A549 (cell line): Measurements from ENCODE around the gene PKP4.

ENCODE experiments used
- CHD2 ChIP-seq: fragments of 150-350 bp; IDR thresholded peaks from 2 replicates; pipeline ENCODE4 v1.6.1; 2014; ENCODE audit warnings: low read length; ENCODE audit not compliant: partially characterized antibody
- CHD4 ChIP-seq: fragments of 200-600 bp; sonication (generic); IDR thresholded peaks from 2 replicates; pipeline ENCODE4 v1.6.1; 2016; ENCODE audit warnings: antibody characterized with exemption, mild to moderate bottlenecking, borderline replicate concordance
- EP300 ChIP-seq, 2 experiments: fragments of >200 bp; sonication (Bioruptor Twin); formaldehyde crosslinking; IDR thresholded peaks; 2 replicates in 1 of 2; 3 replicates in 1 of 2; pipeline ENCODE4 v1.6.1; 2016 to 2017
- JUN ChIP-seq, 2 experiments: fragments of >200 bp; sonication (Bioruptor Twin); formaldehyde crosslinking; IDR thresholded peaks; 2 replicates in 1 of 2; 3 replicates in 1 of 2; pipeline ENCODE4 v1.6.1; 2016 to 2017
- NFE2L2 ChIP-seq: fragments of 150-350 bp; conservative IDR thresholded peaks from 2 replicates; pipeline ENCODE4 v1.6.1; 2014; ENCODE audit warnings: low read length
- PHF8 ChIP-seq: fragments of 200-600 bp; sonication (generic); IDR thresholded peaks from 2 replicates; pipeline ENCODE4 v1.6.1; 2016; ENCODE audit warnings: low read depth, mild to moderate bottlenecking, antibody characterized with exemption, moderate library complexity, borderline replicate concordance
- ZFP36 ChIP-seq: fragments of 450-650 bp; IDR thresholded peaks from 2 replicates; pipeline ENCODE4 v1.6.1; 2014; ENCODE audit warnings: borderline replicate concordance; ENCODE audit not compliant: partially characterized antibody
- TF ChIP-seq, protein P1 (sequence below): fragments of >200 bp; sonication (Bioruptor Twin); formaldehyde crosslinking; IDR thresholded peaks from 3 replicates; pipeline ENCODE4 v1.5.1; 2016
- TF ChIP-seq, protein P2 (sequence below): fragments of 250-450 bp; sonication (Bioruptor Pico); IDR thresholded peaks from 2 replicates; pipeline ENCODE4 v1.5.0; 2021; ENCODE audit warnings: mild to moderate bottlenecking, moderate library complexity, borderline replicate concordance
- TF ChIP-seq, protein P3 (sequence below): fragments of 250-450 bp; sonication (Bioruptor Pico); IDR thresholded peaks from 2 replicates; pipeline ENCODE4 v1.5.0; 2020; ENCODE audit warnings: low read depth, mild to moderate bottlenecking, moderate library complexity
- TF ChIP-seq, protein P4 (sequence below): fragments of 200-600 bp; sonication (generic); IDR thresholded peaks from 2 replicates; pipeline ENCODE4 v1.6.1; 2016; ENCODE audit warnings: antibody characterized with exemption, mild to moderate bottlenecking, moderate library complexity
- TF ChIP-seq, protein P5 (sequence below): fragments of 450-650 bp; IDR thresholded peaks from 2 replicates; pipeline ENCODE4 v1.6.1; 2014; ENCODE audit warnings: antibody characterized with exemption
- TF ChIP-seq, protein P6 (sequence below): IDR thresholded peaks from 2 replicates; pipeline ENCODE4 v1.6.1; 2012

DNA sequence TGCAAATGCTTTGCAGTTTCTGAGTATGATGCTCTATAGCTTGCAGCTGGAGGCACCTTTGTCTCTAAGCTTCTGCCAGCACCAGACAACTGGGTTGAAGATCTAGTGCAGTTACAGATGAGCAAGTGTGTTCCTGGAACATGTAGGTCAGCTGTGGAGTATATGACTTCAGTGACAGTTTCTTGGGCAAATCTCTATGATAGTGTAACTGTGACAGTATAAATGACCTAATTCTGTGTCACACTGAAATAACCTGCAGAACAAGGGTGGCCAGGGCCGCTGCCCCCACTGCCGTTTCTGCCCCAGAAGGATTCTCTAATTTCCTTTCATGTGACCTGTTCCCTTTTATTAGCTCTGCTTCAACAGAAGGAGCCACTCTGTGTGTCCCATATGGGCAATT lies 193.1 kb downstream of the PKP4 start:
- TF ChIP-seq ZFP36 (no peak), PHF8 (no peak), NFE2L2 (no peak), CHD2 (no peak), CHD4 (no peak), EP300 (IDR thresholded peaks at IDR 0.05) (no peak), JUN (IDR thresholded peaks at IDR 0.05) (no peak)
- TF ChIP-seq, protein P1, sequence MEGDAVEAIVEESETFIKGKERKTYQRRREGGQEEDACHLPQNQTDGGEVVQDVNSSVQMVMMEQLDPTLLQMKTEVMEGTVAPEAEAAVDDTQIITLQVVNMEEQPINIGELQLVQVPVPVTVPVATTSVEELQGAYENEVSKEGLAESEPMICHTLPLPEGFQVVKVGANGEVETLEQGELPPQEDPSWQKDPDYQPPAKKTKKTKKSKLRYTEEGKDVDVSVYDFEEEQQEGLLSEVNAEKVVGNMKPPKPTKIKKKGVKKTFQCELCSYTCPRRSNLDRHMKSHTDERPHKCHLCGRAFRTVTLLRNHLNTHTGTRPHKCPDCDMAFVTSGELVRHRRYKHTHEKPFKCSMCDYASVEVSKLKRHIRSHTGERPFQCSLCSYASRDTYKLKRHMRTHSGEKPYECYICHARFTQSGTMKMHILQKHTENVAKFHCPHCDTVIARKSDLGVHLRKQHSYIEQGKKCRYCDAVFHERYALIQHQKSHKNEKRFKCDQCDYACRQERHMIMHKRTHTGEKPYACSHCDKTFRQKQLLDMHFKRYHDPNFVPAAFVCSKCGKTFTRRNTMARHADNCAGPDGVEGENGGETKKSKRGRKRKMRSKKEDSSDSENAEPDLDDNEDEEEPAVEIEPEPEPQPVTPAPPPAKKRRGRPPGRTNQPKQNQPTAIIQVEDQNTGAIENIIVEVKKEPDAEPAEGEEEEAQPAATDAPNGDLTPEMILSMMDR: no peak
- TF ChIP-seq, protein P2, sequence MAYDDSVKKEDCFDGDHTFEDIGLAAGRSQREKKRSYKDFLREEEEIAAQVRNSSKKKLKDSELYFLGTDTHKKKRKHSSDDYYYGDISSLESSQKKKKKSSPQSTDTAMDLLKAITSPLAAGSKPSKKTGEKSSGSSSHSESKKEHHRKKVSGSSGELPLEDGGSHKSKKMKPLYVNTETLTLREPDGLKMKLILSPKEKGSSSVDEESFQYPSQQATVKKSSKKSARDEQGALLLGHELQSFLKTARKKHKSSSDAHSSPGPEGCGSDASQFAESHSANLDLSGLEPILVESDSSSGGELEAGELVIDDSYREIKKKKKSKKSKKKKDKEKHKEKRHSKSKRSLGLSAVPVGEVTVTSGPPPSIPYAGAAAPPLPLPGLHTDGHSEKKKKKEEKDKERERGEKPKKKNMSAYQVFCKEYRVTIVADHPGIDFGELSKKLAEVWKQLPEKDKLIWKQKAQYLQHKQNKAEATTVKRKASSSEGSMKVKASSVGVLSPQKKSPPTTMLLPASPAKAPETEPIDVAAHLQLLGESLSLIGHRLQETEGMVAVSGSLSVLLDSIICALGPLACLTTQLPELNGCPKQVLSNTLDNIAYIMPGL (CRISPR knock-in tag): no peak
- TF ChIP-seq, protein P3, sequence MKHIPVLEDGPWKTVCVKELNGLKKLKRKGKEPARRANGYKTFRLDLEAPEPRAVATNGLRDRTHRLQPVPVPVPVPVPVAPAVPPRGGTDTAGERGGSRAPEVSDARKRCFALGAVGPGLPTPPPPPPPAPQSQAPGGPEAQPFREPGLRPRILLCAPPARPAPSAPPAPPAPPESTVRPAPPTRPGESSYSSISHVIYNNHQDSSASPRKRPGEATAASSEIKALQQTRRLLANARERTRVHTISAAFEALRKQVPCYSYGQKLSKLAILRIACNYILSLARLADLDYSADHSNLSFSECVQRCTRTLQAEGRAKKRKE (CRISPR knock-in tag): no peak
- TF ChIP-seq, protein P4, sequence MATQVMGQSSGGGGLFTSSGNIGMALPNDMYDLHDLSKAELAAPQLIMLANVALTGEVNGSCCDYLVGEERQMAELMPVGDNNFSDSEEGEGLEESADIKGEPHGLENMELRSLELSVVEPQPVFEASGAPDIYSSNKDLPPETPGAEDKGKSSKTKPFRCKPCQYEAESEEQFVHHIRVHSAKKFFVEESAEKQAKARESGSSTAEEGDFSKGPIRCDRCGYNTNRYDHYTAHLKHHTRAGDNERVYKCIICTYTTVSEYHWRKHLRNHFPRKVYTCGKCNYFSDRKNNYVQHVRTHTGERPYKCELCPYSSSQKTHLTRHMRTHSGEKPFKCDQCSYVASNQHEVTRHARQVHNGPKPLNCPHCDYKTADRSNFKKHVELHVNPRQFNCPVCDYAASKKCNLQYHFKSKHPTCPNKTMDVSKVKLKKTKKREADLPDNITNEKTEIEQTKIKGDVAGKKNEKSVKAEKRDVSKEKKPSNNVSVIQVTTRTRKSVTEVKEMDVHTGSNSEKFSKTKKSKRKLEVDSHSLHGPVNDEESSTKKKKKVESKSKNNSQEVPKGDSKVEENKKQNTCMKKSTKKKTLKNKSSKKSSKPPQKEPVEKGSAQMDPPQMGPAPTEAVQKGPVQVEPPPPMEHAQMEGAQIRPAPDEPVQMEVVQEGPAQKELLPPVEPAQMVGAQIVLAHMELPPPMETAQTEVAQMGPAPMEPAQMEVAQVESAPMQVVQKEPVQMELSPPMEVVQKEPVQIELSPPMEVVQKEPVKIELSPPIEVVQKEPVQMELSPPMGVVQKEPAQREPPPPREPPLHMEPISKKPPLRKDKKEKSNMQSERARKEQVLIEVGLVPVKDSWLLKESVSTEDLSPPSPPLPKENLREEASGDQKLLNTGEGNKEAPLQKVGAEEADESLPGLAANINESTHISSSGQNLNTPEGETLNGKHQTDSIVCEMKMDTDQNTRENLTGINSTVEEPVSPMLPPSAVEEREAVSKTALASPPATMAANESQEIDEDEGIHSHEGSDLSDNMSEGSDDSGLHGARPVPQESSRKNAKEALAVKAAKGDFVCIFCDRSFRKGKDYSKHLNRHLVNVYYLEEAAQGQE: no peak
- TF ChIP-seq, protein P5, sequence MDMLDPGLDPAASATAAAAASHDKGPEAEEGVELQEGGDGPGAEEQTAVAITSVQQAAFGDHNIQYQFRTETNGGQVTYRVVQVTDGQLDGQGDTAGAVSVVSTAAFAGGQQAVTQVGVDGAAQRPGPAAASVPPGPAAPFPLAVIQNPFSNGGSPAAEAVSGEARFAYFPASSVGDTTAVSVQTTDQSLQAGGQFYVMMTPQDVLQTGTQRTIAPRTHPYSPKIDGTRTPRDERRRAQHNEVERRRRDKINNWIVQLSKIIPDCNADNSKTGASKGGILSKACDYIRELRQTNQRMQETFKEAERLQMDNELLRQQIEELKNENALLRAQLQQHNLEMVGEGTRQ: no peak
- TF ChIP-seq, protein P6, sequence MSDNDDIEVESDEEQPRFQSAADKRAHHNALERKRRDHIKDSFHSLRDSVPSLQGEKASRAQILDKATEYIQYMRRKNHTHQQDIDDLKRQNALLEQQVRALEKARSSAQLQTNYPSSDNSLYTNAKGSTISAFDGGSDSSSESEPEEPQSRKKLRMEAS: no peak
